Thyroid gland (tissue), 4 donors: ENCODE data around the gene KIF18A.

Experiments
- CTCF ChIP-seq, 6 experiments: fragments of 200-600 bp in 3 of 6; fragments of 450-650 bp in 3 of 6; sonication (generic) in 3 of 6; IDR thresholded peaks; one replicate each; pipeline ENCODE4 v1.5.1; 2016 to 2019; ENCODE audit warnings: antibody characterized with exemption in 6 of 6, mild to moderate bottlenecking in 2 of 6, inconsistent platforms in 1 of 6, moderate library complexity in 1 of 6
- POLR2A ChIP-seq, 2 donors: fragments of 450-650 bp; IDR thresholded peaks; one replicate each; pipeline ENCODE4 v1.6.1; 2017; ENCODE audit warnings: antibody characterized with exemption in 2 of 2, mild to moderate bottlenecking in 2 of 2, moderate library complexity in 1 of 2

GRCh38 chr11:28083118-28083517 is 24.8 kb downstream of the KIF18A start:
- TF ChIP-seq CTCF (IDR thresholded peaks at IDR 0.05) (no peak), POLR2A (IDR thresholded peaks at IDR 0.05) (no peak)
